ENCODE data around the gene SIN3B.

DNA sequence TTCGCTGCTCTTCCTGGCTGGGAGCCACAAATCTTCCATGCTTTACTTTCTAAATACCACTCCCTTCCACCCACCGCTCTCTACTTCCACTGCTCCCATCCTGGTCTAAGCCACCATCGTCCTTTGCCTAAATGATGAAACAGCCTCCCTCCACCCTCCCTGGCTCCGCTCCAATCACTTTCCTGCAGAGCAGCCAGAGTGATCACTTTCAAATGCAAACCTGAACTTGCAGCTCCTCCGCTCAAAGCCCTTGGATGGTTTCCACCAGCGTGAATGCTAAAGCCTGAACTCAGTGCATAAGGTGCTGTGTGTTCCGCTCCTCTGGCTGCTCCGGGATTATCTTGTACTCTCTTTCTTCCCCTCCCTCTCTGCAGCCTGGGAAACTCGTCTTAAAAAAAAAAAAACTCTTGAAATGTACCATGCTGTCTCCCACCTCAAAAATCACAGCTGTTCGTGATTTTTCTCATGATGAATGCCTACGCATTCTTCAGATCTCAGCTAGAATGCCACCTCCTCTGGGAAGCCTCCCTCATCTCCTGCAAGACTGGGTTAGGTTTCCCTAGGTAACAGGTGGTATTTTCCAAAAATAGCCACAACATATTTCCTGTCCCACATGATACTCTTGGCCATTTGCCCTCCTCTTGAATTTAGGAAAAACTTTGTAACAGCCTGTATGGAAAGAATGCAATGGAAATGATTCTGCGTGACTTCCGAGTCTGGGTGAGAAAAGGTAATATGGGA is 3.7 kb upstream of the SIN3B start:
- TF ChIP-seq POLR2A (IDR thresholded peaks at IDR 0.05) = no peak
- TF ChIP-seq, protein P1, sequence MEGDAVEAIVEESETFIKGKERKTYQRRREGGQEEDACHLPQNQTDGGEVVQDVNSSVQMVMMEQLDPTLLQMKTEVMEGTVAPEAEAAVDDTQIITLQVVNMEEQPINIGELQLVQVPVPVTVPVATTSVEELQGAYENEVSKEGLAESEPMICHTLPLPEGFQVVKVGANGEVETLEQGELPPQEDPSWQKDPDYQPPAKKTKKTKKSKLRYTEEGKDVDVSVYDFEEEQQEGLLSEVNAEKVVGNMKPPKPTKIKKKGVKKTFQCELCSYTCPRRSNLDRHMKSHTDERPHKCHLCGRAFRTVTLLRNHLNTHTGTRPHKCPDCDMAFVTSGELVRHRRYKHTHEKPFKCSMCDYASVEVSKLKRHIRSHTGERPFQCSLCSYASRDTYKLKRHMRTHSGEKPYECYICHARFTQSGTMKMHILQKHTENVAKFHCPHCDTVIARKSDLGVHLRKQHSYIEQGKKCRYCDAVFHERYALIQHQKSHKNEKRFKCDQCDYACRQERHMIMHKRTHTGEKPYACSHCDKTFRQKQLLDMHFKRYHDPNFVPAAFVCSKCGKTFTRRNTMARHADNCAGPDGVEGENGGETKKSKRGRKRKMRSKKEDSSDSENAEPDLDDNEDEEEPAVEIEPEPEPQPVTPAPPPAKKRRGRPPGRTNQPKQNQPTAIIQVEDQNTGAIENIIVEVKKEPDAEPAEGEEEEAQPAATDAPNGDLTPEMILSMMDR (IDR thresholded peaks at IDR 0.05) = no peak

Measured in adrenal gland (tissue), 5 donors.